Hematopoietic multipotent progenitor cell treated with erythropoietin and hydrocortisone succinate and interleukin-3 and kit ligand, for 8 days (in vitro differentiated cells): ENCODE measurements around the gene NR1H2.

Experiments
- DNase-seq: peaks from one replicate; pipeline ENCODE4 v3.0.0-alpha.2; 2015

The NR1H2 gene

GRCh38 chr19:50427318-50427925 is 51.2 kb downstream of the NR1H2 start:
- no peak for DNase-seq

GRCh38 chr19:50427997-50428425 is 51.8 kb downstream of the NR1H2 start:
- DNase-seq = peak; percentile 65

DNA sequence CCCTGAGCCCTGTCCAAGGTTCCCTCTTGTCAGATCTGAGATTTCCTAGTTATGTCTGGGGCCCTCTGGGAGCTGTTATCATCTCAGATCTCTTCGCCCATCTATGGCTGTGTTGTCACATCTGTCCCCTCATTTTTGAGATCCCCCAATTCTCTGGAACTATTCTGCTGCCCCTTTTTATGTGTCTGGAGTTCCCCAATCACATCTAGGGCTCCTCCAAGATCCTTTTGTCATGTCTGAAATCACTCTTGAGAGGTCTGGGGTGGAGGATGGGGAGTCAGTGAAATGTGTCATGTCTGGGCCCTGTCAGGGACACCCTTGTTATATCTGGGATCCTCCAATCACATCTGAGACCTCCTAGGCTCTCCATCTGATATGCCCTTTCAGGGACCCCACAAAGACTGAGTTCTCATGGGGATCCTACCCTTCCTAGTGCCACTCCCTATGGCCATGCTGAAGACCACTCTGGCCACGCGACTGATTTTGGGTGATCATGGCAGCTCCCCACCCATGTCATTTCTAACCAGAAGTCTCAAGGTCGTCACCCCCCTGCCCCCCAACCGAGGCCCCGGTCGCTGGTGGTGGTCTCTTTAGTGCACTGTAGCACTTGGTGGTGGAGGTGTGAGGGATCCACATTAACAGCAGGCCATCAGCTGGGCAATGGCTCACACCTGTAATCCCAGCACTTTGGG is 52.7 kb downstream of the NR1H2 start:
- no peak for DNase-seq

DNA sequence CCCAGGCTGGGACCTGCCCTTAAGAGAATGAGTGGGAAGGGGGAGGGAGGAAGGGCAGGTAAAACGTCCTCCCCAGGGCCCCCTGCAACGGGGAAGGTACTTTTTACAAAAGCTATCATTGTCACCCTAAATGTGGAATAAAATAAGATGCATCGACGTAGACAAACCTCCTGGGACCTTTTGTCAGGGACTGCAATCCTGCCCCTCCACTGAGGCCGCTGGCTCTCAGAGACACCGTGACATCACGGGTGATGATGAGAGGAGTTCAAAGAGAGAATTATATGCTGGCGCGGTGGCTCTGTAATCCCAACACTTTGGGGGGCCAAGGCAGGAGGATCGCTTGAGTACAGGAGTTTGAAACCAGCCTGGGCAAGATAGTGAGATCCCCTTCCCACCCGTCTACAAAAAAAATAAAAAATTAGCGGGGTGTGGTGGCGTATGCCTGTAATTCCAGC is 54.7 kb downstream of the NR1H2 start:
- no peak for DNase-seq

DNA sequence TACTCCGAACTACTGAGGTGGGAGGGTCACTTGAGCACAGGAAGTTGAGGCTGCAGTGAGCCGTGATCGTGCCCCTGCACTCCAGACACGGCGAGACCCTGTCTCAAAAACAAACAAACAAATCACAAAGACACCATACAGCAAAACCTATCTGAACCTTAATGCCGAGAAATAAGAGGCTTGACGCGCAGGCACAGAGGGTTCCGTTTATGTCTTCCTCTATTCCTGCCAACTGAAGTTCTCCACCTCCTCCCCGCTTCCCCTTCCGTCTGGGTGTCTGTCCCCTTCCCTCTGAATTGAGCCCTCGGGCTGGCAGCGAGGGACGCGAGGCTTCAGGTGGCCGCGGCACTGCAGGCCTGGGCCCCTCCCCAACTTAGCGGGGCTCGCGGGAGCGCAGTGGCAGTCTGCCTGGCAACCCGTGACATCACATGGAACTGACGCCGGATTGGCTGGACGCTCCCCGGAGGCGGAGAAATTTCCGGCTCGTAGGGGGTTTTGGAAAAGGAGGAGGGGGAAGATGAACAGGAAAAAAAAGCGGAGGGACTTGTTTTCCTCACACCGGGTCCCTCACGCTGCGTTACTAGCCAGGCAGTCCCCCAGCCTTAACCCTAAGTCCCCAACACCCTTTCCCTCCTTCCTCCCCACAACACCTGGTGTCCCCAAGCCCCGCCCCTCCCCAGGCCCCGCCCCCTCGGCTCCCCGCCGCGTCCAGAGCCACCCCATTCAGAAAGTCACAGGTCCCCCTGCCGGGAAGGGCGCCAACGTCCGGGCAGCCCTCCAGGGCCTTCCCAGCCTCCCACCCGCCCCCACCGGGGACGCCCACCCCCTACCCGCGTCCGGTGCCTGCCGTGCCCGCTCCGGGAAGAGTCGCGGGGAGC is 55.3 kb downstream of the NR1H2 start:
- peak; percentile 74 for DNase-seq

- DNase-seq = no peak
These were observed 56.2 kb downstream of the NR1H2 start, which contains the start of gene MYBPC2 for GRCh38 chr19:50432221-50433028. Gene MYBPC2 (plus strand): TSS chr19:50432892. CDS start chr19:50432954, 62 bp downstream.
